GM21825 (cell line): ENCODE data around the gene DERL3.

Source experiments
- ATAC-seq: cut with Tn5 transposase; IDR thresholded peaks from one replicate; pipeline ENCODE4 v1.9.1; 2021; ENCODE audit warnings: mild to moderate bottlenecking, moderate library complexity; ENCODE audit not compliant: unreplicated experiment

Gene DERL3

DNA sequence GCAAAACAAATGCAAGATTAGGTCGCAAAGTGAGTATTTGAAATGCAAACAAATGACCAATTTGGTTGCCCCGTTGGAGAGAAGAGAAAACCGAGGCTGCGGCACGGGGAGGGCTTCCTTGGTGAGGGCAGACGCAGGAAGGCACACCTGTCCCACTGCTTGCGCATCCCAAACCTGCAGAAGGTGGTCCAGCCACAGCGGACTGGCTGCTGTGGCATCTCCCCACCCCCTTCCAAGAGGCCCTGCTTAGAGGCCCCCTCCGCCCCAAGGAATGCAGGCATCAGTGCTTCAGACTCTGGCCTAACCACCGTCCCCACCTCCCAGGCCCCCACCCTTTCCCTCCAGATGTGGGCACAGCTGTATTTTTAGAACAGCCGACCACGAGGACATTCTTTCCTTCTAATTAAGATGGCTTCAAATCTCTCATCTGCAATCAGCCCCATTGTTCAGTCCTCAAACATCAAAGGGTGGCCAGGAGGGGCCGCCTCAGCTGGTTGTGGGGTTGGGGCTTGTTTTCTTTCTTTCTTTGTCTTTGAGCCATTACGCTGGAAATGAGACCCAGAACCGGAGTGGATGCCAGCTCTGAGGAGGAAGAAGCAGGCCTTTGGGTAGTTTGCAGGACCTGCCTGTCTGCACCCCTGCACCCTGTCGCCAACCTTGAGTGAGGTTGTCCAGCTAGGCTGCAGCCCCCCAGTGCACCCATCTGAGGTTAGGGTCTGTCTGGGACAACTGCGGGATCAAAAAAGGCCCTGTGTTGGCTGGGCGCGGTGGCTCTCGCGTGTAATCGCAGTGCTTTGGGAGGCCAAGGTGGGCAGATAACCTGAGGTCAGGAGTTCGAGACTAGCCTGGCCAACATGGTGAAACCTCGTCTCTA lies 9.4 kb upstream of the DERL3 start:
- no peak for ATAC-seq

DNA sequence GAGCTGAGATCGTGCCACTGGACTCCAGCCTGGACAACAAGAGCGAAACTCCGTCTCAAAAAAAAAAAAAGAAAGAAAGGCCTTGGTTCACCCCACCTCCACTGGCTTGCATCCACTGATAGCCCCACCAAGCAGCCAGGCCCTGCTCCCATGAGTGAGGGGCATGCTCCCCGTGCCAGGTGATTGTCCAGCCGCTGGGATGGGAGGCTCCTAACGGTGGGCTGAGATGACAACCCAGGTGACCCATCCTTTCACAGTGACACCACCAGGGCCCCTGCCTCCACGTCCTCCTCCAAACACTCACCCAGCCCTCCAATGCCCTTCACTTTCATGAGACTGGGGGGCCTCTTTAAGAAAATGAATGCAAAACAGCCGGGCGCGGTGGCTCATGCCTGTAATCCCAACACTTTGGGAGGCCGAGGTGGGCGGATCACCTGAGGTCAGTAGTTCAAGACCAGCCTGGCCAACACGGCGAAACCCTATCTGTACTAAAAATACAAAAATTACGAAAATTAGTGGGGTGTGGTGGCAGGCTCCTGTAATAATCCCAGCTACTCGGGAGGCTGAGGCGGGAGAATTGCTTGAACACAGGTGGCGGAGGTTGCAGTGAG lies 8.6 kb upstream of the DERL3 start:
- no peak for ATAC-seq

DNA sequence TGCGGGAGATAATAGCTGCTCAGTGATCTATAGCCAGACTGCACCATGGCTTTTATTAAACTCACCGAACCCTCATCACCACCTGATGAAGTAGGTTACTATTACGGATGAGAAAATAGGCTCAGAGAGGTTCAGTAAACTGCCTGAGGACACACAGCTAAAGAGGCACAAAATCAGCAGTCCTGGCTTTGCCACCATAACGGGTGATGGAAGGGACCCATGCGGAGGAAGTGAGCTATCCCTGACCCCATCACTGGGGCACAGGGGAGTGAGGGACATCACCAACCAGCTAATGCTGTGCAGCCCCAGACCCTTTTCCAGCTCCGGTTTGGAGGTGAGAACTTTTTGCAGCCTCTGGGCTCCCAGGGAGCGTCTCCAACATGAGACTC lies 7.3 kb upstream of the DERL3 start:
- ATAC-seq: no peak

DNA sequence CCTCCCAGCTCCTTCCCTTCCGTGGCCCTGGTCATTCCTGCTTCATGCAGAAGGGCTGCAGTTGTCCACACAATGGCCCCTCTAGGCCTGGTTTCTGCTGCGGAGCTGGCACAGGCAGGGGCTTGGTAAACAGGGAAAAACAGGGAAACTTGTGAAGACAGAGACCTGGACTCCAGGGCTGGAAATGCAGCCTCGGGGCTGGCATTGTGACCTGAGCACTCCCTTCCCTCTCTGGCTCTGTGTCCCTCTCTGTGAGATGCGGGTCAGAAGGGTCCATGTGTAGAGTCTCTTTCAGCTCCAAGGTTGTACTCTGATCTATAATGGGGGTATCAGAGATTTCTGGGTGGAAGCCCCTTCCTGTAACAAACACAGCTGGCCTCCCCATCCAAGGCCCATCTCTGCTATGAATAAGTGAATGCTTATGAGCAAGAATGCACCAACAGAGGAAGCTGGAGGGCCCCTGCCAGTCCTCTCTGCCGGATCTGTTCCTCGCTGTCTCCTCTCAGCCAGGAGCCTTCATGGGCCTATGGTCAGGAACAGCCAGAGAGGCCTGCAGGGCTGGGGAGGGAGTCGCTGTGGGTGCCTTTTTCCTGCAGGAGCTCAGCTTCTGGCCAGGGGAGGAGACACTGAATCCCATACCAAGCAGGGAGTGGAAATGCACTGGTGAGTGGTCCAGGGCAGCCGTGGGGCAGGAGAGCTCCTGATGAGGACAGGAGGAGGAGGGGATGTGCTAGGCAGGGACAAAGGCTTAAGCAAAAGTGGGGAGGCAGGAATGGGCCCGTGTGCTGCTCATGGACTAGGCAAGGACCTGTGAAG lies 6.7 kb upstream of the DERL3 start:
- ATAC-seq: no peak

DNA sequence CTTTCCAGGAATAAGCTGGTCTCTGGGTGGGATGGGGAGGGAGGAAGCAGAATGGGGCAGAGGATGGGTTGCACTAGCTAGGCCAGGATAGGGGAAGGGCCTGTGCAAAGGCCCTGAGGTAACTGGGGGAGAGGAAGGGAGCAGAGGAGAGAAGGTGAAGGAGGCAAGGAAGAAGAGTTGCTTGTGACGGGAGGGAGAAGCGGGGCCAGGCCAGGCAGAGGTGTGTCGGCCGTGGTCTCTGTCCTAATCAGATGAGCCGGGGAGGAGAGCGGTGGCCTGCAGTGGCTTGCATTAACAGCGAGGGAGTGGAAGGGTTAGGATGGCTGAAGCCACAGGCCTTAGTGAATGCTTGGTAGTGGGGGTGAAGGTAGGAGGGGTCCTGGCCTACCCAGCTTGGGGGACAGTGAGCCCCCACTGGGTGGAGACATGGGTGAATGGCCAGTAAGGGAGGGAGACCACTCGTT lies 6.0 kb upstream of the DERL3 start:
- ATAC-seq: no peak

DNA sequence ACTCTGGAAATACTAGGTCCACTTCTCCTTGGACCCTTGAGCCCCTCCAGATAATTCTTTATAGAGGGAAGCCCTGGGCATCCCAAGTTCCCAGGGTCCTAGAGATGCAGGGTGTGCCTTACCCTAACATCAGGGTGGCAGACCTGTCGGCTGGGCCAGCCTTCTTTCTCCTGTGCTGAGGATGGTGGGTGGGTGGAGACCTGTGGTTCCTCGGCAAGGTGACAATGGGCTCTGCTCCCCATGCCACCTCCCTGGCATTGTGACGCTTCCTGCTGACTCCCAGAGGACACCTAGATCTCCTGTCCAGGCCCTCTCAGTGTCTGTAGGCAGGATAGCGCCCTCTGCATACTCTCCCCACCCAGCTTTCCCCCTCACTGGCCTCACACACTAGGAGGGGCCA lies 3.8 kb upstream of the DERL3 start:
- no peak for ATAC-seq

DNA sequence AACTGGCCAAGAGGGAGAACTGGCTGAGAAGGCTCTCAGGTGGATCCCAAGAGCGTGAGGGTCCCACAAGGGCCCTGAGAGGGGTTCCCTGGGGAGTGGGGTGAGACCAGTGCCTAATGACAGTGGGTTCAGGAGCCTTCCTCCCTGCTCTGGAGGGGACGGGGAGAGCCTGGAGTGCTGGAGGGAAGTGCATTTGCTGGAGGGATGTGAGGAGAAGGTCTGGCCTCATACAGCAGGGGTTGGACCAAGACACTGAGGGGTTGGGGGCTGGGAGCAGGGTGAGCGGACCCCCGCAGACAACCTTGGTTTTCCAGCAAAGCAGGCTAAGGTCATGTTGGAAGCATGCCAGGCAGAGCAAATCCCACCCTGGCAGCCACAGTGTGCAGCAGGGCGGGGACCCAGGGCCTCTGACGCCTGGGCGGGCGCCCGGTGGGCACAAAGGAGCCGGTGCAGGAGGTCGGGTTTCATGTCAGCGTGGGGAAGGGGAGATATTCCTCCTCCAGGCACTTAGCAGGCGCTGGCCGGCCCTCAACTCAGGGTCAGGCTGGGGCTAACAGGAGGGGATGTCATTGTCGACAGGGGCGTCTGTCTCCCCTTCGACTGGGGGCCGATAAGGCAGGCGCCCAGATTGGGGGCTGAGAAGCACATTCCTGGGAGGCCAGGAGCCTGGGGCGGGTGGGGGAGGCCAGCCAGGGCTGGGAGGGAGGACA lies 3.1 kb upstream of the DERL3 start:
- ATAC-seq: no peak

DNA sequence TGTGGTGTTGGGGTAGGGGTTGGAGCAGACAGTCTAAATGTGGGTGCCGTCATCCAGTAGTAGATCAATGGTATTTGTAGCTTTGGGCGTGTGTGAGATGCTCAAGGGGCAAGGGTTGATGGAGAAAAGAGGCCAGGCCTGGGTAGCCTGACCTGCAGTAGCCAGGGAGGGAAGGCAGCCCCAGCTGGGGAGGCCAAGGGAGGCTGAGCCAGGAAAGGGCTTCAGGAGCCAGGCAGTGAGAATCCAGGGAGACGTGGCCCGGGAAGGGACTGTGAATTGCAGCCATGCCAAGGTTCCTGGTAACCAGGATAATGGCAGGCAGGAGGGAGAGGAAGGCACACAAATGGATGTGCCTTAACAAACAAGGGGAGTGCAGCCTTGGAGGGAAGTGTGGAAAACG lies 2.5 kb upstream of the DERL3 start:
- ATAC-seq: no peak

DNA sequence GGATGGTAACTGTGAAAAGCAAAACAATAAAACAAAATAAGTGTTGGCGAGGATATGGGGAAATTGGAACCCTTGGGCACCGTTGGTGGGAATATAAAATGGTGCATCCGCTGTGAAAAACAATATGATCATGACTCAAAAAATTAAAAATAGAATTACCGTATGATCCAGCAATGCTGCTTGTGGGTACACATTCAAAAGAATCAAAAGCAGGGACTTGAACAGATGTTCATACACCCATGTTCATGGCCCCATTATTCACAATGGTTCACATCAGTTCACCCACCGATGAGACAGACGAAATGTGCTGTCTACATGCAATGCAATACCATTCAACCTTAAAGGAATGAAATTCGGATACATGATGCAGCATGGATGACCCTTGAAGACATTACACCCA lies 1.2 kb upstream of the DERL3 start:
- no peak for ATAC-seq

DNA sequence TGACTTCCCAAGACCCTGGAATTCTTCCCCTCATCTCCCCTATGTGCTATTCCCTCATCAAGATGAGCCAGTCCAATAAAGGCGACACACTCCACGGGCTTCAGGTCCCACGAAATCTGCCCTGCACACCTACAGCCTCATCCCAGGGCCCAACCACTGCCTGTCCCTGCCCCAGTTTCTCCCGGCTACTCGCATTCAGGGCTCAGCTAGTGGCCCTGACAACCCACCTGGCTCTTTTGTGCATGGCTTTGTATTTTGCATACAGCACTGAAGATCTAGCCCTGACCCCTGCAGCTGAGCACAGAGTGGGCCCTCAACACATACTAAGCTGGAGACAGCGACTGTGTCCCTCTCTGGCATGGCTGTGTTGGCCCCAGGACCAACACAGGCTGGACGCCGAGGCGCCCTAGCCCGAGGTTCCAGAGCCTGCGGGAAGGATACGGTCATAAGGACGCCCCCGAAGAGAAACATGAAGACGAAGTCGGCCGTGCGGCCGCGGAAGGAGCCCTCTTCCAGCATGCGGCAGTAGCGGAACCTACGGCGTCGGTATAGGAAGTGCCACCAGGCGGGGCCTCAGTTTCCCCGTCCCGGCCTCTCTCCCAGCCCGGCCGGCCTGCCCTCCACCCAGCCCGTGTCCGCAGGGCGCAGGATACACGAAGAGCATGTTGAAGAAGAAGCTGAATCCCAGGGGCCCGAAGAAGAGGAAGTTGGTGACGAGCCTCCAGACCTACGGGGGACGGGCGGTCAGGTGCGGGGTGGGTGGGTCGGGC lies 710 bp downstream of the DERL3 start:
- peak; percentile 7 for ATAC-seq

DNA sequence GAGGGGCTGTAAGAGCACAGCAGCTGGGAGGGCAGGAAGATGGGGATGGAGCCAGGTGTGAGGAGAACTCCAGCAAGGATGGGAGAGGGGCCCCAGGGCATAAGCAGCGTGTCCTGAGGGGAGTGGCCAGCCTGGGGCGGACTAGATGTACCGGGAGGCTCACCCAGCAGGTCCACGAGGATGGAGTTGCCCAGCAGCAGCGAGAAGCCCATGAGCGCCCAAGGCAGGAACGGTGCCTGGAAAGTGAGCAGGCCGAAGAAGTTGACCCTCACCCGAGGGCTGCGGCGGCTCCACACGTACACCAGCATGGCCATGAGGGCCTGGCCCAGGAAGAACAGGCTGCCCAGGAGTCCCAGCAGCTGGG lies 1.3 kb downstream of the DERL3 start:
- no peak for ATAC-seq

DNA sequence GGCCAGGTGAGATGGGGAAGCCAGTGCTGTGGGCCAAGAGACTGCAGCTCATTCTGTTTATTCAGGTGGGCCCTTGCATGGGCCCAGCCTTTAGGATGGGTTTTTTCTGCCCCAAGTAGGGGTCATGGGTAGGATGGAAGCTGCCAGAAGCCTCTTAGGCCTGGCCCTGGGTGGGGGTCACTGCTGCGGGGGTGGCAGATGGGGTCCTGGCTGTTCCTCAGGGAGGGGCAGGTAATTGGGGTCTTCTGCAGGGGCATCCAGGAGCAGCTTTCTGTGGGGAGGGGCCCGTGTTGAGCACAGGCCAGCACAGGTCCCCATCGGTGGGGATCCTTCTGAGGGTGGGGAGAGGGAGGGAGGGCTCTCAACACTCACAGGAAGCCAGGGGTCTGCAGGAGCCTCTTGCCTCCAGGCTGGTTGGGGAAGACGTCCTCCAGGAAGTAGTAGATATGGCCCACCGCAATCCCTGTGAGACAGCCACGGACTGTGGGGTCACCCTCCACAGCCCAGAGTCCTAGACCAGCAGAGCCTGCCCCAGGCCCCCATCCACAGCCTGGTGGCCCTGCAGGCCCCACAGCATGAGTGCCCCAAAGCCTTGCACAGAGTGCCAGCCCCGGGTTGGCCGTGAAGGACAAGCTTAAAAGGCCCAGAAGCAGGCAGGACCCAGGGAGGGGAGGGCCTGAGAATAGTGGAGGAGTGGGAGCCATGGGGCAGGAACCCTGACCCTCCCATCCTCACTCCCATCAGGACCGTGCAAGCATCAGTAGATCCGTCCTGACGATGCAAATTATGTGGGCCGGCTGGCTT lies 1.9 kb downstream of the DERL3 start:
- ATAC-seq: no peak

DNA sequence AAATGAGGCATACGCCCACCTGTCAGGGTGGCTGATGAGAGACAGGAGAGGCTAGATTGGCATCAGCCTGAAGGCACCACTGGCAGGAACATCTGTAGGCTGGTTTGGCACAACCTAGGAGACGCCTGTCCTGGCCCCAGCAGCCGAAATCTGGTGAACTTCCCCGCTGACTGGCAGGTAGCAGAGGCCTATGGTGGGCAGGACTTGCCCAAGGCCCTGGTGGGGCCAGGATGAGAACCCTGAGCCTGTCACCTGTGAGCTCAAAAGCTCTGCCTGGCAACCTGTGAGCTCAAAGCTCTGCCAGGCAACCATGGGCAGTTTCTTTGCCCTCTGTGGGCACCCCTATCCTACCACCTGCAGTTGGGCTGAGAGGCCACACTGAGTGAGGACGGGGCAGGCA lies 2.5 kb downstream of the DERL3 start:
- no peak for ATAC-seq

DNA sequence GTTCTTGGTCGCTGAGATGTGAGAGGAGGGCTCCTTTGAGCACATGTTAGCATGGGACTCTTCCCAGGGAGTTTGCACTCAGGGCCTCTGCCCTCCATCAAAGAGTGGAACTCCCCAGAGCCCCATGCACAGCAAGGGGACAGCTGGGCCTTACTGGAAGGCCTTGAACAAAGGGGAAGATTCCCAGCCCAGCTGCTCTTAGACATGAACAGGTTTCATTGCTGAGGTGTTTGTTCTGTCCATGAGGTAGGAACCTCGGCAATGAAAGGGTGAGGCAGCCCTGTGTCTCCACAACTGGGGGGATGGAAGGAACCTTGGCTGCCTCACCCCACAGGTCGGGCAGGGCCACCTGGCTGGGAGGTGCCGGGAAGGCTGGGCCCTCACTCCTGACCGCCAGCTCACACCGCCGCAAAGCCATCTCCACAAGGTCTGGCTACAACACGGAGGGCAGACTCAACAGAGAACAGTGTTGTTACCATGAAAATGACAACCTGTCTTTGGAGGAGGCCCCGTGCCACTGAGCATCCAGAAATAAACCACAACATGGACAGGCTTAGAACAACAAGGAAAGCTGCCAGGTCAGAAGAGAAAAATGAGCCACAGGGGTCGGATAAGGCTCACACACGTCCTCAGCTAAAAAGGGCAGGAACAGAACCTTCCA lies 3.2 kb downstream of the DERL3 start:
- ATAC-seq: no peak

DNA sequence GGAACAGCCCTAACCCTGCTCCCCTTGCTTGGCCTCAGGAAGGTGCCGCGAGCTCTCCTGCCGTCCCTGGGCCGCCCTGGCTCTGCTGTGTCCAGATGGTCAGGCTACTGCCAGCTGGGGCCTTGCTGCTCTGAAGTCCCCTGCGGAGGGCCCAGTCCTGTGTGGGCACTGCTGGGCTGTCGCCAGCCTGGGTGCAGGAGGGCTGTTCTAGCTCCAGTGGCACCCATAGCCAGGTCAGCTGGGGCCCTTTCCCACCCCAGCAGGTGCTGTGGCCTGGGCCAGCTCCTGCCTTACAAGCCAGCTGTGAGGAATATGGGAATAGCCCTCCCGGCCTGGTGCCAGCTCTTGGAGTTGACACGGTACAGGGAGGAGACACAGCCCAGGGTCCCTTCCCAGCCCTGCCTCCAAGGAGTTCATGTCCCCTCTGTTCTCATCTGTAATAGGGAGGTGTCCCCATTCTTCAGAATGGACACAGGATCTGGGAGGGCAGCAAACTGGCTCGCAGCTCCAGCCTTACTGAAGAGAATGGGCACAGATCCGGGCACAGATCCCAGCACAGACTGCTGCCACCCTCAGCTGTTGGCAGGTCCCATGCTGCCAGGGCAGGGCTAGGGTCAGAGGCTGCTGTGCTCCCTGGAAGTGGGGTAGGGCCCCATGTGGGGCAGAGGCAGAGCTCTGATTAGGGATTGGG lies 3.9 kb downstream of the DERL3 start:
- no peak for ATAC-seq

DNA sequence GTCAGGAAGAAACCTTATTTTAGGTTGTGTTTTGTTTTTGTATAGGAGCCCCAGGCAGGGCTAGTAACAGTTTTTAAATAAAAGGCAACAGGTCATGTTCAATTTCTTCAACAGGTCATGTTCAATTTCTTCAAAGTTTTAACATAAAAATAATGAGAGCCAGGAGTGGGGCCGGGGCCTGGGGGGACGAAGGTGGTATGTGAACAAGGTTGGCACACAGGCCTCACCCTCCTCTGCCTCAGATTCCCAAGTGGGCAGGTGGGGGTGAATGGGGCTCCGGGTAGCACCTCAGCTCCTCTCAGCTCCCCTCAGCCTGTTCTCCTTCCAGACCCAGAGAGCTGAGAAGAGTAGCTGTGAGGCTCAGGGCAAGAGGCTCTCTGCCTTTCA lies 4.4 kb downstream of the DERL3 start:
- ATAC-seq: no peak

DNA sequence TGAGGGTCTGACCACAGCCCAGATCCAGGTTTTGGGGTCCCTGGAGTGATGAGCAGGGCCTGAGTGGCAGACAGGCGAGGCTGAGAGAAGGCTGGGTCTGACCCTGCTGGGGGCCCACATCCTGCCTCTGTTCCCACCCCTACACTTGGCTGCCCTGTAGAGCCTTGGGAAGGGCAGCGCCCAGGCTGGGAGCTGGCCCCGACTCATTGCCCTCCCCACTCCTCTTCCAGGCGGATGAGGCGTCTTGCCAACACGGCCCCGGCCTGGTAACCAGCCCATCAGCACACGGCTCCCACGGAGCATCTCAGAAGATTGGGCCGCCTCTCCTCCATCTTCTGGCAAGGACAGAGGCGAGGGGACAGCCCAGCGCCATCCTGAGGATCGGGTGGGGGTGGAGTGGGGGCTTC lies 4.9 kb downstream of the DERL3 start:
- no peak for ATAC-seq

DNA sequence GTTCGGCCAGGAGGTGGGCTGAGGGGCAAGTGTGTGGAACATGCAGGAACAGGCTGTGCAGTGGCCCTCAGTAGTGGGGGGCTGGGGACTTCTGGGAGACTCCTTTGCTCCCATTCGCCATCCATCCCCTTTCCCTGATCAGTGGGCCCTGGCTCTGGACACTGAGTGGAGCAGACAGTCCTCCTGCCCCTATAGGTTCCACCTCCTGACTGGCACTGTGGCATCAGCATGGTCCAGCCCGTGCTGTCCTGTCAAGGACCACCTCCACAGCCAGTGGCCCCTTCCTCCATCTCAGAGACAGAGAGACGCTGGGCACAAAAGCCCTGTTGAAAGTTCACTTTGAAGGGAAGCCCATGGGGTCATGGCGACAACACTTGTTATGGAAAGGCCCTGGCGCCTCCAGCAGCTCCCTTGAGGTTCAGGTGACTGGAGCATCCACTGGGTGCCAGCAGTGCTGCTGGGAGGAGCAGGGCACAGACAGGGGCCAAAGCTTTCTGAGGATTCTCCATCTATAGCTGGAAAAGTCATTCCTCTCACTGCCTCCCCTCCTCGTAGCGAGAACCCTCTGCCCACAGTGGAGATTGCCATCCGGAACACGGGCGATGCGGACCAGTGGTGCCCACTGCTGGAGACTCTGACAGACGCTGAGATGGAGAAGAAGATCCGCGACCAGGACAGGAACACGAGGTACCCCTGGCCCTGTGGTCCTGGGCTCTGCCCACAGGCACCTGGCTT lies 5.6 kb downstream of the DERL3 start:
- ATAC-seq: no peak
